PC-9 (cell line): Measurements from ENCODE around the gene TOX2. TPM values are rescaled to one million over a fixed set of nuclear protein-coding genes. Genes with fewer than 3 reads are reported as not detected.

ENCODE experiments used
- BruUV-seq: library from RNA; stranded (reverse); fragments of 400-500 nt; replicated peaks from 2 replicates; lab custom pipeline; 2021; lab: Mats Ljungman, UMichigan
- CTCF ChIA-PET: fragments of 300-600 bp; sonication (Branson Sonifier 250); formaldehyde crosslinking; loops from one replicate; lab custom pipeline; 2022; ENCODE audit warnings: antibody characterized with exemption; lab: Charles Lee
- POLR2A ChIA-PET: fragments of 300-600 bp; sonication (Branson Sonifier 250); formaldehyde crosslinking; loops from one replicate; lab custom pipeline; 2022; ENCODE audit warnings: antibody characterized with exemption; ENCODE audit not compliant: unreplicated experiment; lab: Charles Lee
- DNase-seq, 2 experiments: peaks; one replicate each; pipeline versions ENCODE4 v3.0.0 to v3.0.0-alpha.2; 2015 to 2022; ENCODE audit warnings: mixed read lengths in 1 of 2
- H2AFZ ChIP-seq: fragments of 200-600 bp; sonication (generic); 2 replicates; pipeline ENCODE4 v1.8.1; 2017; ENCODE audit warnings: antibody characterized with exemption
- H3F3A ChIP-seq: fragments of 200-600 bp; sonication (generic); 2 replicates; pipeline ENCODE4 v1.8.1; 2017; ENCODE audit warnings: antibody characterized with exemption, mild to moderate bottlenecking, low read depth; ENCODE audit not compliant: insufficient read depth
- H3K27ac ChIP-seq: fragments of 200-600 bp; sonication (generic); 2 replicates; pipeline ENCODE4 v1.6.1; 2016; ENCODE audit warnings: mixed run types
- H3K27me3 ChIP-seq: fragments of 200-600 bp; sonication (generic); 2 replicates; pipeline ENCODE4 v1.6.1; 2016; ENCODE audit warnings: low read depth, mixed run types; ENCODE audit not compliant: insufficient read depth
- H3K36me3 ChIP-seq: fragments of 200-600 bp; sonication (generic); 2 replicates; pipeline ENCODE4 v1.6.1; 2016; ENCODE audit warnings: low read depth, mixed run types
- H3K4me1 ChIP-seq: fragments of 200-600 bp; sonication (generic); replicated peaks from 2 replicates; pipeline ENCODE4 v1.6.1; 2016; ENCODE audit warnings: mixed run types; ENCODE audit not compliant: insufficient read depth
- H3K4me2 ChIP-seq: fragments of 200-600 bp; sonication (generic); 2 replicates; pipeline ENCODE4 v1.6.1; 2017; ENCODE audit warnings: mixed run types
- H3K4me3 ChIP-seq: fragments of 200-600 bp; sonication (generic); 2 replicates; pipeline ENCODE4 v1.6.1; 2016; ENCODE audit warnings: mixed run types
- H3K79me2 ChIP-seq: fragments of 200-600 bp; sonication (generic); 2 replicates; pipeline ENCODE4 v1.6.1; 2017; ENCODE audit warnings: low read depth, mixed run types
- H3K9me2 ChIP-seq: fragments of 200-600 bp; sonication (generic); 2 replicates; pipeline ENCODE4 v1.8.1; 2017; ENCODE audit warnings: mild to moderate bottlenecking; ENCODE audit not compliant: insufficient read depth
- H3K9me3 ChIP-seq: fragments of 200-600 bp; sonication (generic); 2 replicates; pipeline ENCODE4 v1.8.1; 2016; ENCODE audit warnings: low read depth; ENCODE audit not compliant: insufficient read depth
- H4K20me1 ChIP-seq: fragments of 200-600 bp; sonication (generic); 2 replicates; pipeline ENCODE4 v1.8.1; 2017; ENCODE audit not compliant: insufficient read depth
- EZH2 ChIP-seq: fragments of 200-600 bp; sonication (generic); IDR thresholded peaks from 2 replicates; pipeline ENCODE4 v1.8.0; 2017; ENCODE audit warnings: antibody characterized with exemption, low read depth
- intact Hi-C: fragments of 100-400 bp; cut with micrococcal nuclease; formaldehyde crosslinking; loops from one replicate; pipeline ENCODE4 v1.10.0; 2022; ENCODE audit not compliant: unreplicated experiment
- total RNA-seq: library from RNA; stranded (reverse); gene quantifications from 2 replicates; pipeline ENCODE4 v1.2.3, GENCODE V29; 2021
- TF ChIP-seq, protein P1 (sequence below): fragments of 200-600 bp; sonication (generic); conservative IDR thresholded peaks from 2 replicates; pipeline ENCODE4 v1.6.1; 2017; ENCODE audit warnings: mixed run types, antibody characterized with exemption, mild to moderate bottlenecking, moderate library complexity

TOX2 gene
- total RNA-seq, 1 experiment from 2014 or later, result 30.1 TPM

DNA sequence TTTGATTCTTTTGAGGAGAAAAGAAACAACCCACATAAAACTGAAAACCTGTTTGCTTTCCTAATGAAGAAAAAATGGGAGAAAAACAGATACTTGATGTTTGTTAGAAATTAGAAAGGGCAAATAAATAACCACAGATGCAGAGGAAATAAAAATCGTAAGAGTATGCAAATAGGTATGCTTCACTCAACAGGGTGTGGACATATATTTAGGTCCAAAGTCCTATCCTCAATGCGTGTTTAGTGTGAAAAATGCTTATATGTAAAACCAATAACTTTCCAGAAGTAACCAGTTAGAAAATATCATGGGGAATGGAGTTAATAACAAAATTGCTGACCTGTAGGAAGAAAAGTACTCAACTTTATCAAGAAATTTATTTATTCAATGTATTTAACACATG lies 135.7 kb downstream of the TOX2 start:
- Histone ChIP-seq H2AFZ (no peak overlapping the region), H3K79me2 (no peaks in the 10 kb centered on the region), H4K20me1 (no peaks in the 10 kb centered on the region), H3K4me3 (no peak overlapping the region), H3K4me1 (no peaks in the 10 kb centered on the region), H3K4me2 (no peak overlapping the region), H3F3A (no peaks in the 10 kb centered on the region), H3K27ac (no peak overlapping the region), H3K27me3 (no peaks in the 10 kb centered on the region), H3K36me3 (peaks cover 14% of the 10 kb centered on the region; the same call in 1 of the 2 replicates), H3K9me3 (no peaks in the 10 kb centered on the region), H3K9me2 (no peaks in the 10 kb centered on the region)
- BruUV-seq, result no TSS peak
- intact Hi-C loops, result no loop called here
- DNase-seq, result no peak
- CTCF ChIA-PET, result no interaction called here
- TF ChIP-seq, protein P1, sequence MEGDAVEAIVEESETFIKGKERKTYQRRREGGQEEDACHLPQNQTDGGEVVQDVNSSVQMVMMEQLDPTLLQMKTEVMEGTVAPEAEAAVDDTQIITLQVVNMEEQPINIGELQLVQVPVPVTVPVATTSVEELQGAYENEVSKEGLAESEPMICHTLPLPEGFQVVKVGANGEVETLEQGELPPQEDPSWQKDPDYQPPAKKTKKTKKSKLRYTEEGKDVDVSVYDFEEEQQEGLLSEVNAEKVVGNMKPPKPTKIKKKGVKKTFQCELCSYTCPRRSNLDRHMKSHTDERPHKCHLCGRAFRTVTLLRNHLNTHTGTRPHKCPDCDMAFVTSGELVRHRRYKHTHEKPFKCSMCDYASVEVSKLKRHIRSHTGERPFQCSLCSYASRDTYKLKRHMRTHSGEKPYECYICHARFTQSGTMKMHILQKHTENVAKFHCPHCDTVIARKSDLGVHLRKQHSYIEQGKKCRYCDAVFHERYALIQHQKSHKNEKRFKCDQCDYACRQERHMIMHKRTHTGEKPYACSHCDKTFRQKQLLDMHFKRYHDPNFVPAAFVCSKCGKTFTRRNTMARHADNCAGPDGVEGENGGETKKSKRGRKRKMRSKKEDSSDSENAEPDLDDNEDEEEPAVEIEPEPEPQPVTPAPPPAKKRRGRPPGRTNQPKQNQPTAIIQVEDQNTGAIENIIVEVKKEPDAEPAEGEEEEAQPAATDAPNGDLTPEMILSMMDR, result no peak
- TF ChIP-seq EZH2, result no peak
- POLR2A ChIA-PET, result no interaction called here

DNA sequence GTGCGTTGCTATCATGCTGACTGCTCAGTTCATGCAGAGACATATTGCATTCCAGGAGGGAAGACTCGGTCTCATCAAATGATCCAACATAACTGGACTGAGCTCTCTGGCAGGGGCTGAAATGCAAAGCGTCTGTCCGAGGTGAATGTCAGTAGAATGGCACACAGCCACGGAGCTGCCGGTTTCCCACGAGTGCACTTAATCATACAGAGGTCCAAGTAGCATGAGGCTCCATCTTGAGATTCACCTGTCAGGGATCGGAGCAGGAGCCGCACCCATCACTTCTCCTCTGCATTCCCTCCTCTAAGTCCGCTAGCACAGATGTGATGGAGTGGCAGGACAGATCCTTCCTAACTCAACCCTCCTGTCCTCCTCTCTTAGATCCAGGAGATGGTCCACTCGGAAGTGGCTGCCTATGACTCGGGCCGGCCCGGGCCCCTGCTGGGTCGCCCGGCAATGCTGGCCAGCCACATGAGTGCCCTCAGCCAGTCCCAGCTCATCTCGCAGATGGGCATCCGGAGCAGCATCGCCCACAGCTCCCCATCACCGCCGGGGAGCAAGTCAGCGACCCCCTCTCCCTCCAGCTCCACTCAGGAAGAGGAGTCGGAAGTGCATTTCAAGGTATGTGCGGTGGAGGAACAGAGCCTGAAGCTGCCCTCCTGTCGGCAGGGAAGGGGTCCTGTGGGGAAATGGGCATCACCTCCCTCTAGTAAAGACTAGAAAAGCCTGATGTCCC lies 136.4 kb downstream of the TOX2 start:
- TF ChIP-seq EZH2, result no peak
- TF ChIP-seq, protein P1, result no peak
- Histone ChIP-seq H3K79me2 (no peaks in the 10 kb centered on the region), H3K4me2 (no peak overlapping the region), H3K36me3 (peaks cover 14% of the 10 kb centered on the region; the same call in 1 of the 2 replicates), H3K4me1 (no peaks in the 10 kb centered on the region), H3K27me3 (no peaks in the 10 kb centered on the region), H3F3A (no peaks in the 10 kb centered on the region), H3K4me3 (no peak overlapping the region), H4K20me1 (no peaks in the 10 kb centered on the region), H3K9me3 (no peaks in the 10 kb centered on the region), H3K27ac (no peak overlapping the region), H3K9me2 (no peaks in the 10 kb centered on the region), H2AFZ (no peak overlapping the region)
- intact Hi-C loops, result no loop called here
- POLR2A ChIA-PET, result interaction anchor here (0.6 kb wide), 1 partner anchor 276 kb away, joined by 4 read pairs; no protein-coding TSS in a partner anchor
- no TSS peak for BruUV-seq
- no peak for DNase-seq
- CTCF ChIA-PET, result no interaction called here

DNA sequence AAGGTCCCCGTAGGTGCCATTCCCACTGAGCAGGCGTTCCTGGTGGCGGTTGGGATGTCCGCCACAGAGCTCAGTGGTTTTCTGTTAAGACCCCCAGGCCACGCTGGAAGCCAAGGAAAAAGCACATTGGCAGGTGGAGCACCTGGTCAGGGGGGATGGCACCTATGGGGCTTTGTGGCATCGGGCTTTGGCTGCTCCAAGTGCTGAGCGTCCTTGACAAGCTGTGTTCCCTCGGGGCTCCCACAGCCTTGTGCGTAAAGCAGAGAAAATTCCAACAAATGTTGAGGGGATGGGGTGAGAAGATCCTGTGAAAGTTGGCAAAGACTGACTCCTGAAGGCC lies 137.0 kb downstream of the TOX2 start:
- intact Hi-C loops, result no loop called here
- POLR2A ChIA-PET, result interaction anchor here (0.6 kb wide), 1 partner anchor 276 kb away, joined by 4 read pairs; no protein-coding TSS in a partner anchor
- H2AFZ ChIP-seq, result no peak overlapping the region
- H3K4me3 ChIP-seq, result no peak overlapping the region
- no TSS peak for BruUV-seq
- DNase-seq, result no peak
- TF ChIP-seq, protein P1, result no peak
- no peak for TF ChIP-seq EZH2
- no peaks in the 10 kb centered on the region for H3K9me2 ChIP-seq
- no peaks in the 10 kb centered on the region for H3K27me3 ChIP-seq
- no peak overlapping the region for H3K27ac ChIP-seq
- H3K4me1 ChIP-seq, result no peaks in the 10 kb centered on the region
- no peaks in the 10 kb centered on the region for H3K79me2 ChIP-seq
- no peaks in the 10 kb centered on the region for H3F3A ChIP-seq
- CTCF ChIA-PET, result no interaction called here
- no peaks in the 10 kb centered on the region for H4K20me1 ChIP-seq
- no peak overlapping the region for H3K4me2 ChIP-seq
- H3K36me3 ChIP-seq, result peaks cover 19% of the 10 kb centered on the region; the same call in 1 of the 2 replicates
- no peaks in the 10 kb centered on the region for H3K9me3 ChIP-seq
